Measurements from ENCODE around the gene GMEB2. TPM values are rescaled to one million over a fixed set of nuclear protein-coding genes. Genes with fewer than 3 reads are reported as not detected.
A peak's percentile ranks its signal among the peaks of the same experiment; 100 is the strongest.

The GMEB2 gene
- total RNA-seq, 1 donor, result 9.4 TPM

GRCh38 chr20:63596423-63596822 is 30.5 kb downstream of the GMEB2 start:
- peaks cover 39% of the 10 kb centered on the region for H3K36me3 ChIP-seq (ENCODE audit: insufficient read depth, low read length)

GRCh38 chr20:63595416-63596127 is 31.3 kb downstream of the GMEB2 start:
- Histone ChIP-seq H3K27me3 (ENCODE audit: insufficient read depth, low read length) (no peaks in the 10 kb centered on the region), H3K9me3 (ENCODE audit: low read depth, low read length) (no peaks in the 10 kb centered on the region), H3K4me1 (ENCODE audit: insufficient read depth, low read length) (peaks cover 8% of the 10 kb centered on the region), H3K4me2 (ENCODE audit: insufficient read depth, low read length) (no peak overlapping the region), H3K36me3 (ENCODE audit: insufficient read depth, low read length) (peaks cover 37% of the 10 kb centered on the region), H3K27ac (ENCODE audit: low read depth, low read length) (no peak overlapping the region), H3K79me2 (ENCODE audit: insufficient read depth, low read length) (no peaks in the 10 kb centered on the region), H2AFZ (ENCODE audit: low read length) (no peak overlapping the region), H3K4me3 (ENCODE audit: insufficient read depth, low read length) (no peak overlapping the region), H4K20me1 (ENCODE audit: insufficient read depth, low read length) (peaks cover 23% of the 10 kb centered on the region)
- no peak for DNase-seq (ENCODE audit: insufficient read length, low spot score, missing footprints)
- no peak for TF ChIP-seq CTCF (IDR thresholded peaks at IDR 0.05; ENCODE audit: extremely low read depth, low read depth, low read length)

More at GRCh38 chr20:63596423-63596822, 30.5 kb downstream of the GMEB2 start:
- Histone ChIP-seq H3K4me3 (ENCODE audit: insufficient read depth, low read length) (no peak overlapping the region), H3K27me3 (ENCODE audit: insufficient read depth, low read length) (no peaks in the 10 kb centered on the region), H3K9me3 (ENCODE audit: low read depth, low read length) (no peaks in the 10 kb centered on the region), H3K4me2 (ENCODE audit: insufficient read depth, low read length) (no peak overlapping the region), H3K27ac (ENCODE audit: low read depth, low read length) (no peak overlapping the region), H2AFZ (ENCODE audit: low read length) (no peak overlapping the region), H3K4me1 (ENCODE audit: insufficient read depth, low read length) (peaks cover 8% of the 10 kb centered on the region), H3K79me2 (ENCODE audit: insufficient read depth, low read length) (no peaks in the 10 kb centered on the region), H4K20me1 (ENCODE audit: insufficient read depth, low read length) (peaks cover 23% of the 10 kb centered on the region)
- DNase-seq (ENCODE audit: insufficient read length, low spot score, missing footprints), result peak; percentile 25
- TF ChIP-seq CTCF (IDR thresholded peaks at IDR 0.05; ENCODE audit: extremely low read depth, low read depth, low read length), result no peak

GRCh38 chr20:63594043-63594561 is 32.8 kb downstream of the GMEB2 start:
- peak overlapping the region; percentile 20 for H3K27ac ChIP-seq (ENCODE audit: low read depth, low read length)
- no peak for TF ChIP-seq CTCF (IDR thresholded peaks at IDR 0.05; ENCODE audit: extremely low read depth, low read depth, low read length)
- peaks cover 21% of the 10 kb centered on the region for H4K20me1 ChIP-seq (ENCODE audit: insufficient read depth, low read length)
- DNase-seq (ENCODE audit: insufficient read length, low spot score, missing footprints), result peak; percentile 99
- no peak overlapping the region for H3K4me3 ChIP-seq (ENCODE audit: insufficient read depth, low read length)
- H3K27me3 ChIP-seq (ENCODE audit: insufficient read depth, low read length), result no peaks in the 10 kb centered on the region
- peaks cover 39% of the 10 kb centered on the region for H3K36me3 ChIP-seq (ENCODE audit: insufficient read depth, low read length)
- H3K4me2 ChIP-seq (ENCODE audit: insufficient read depth, low read length), result no peak overlapping the region
- H3K79me2 ChIP-seq (ENCODE audit: insufficient read depth, low read length), result no peaks in the 10 kb centered on the region
- peaks cover 8% of the 10 kb centered on the region for H3K4me1 ChIP-seq (ENCODE audit: insufficient read depth, low read length)
- no peak overlapping the region for H2AFZ ChIP-seq (ENCODE audit: low read length)
- H3K9me3 ChIP-seq (ENCODE audit: low read depth, low read length), result no peaks in the 10 kb centered on the region

- Histone ChIP-seq H3K9me3 (ENCODE audit: low read depth, low read length) (no peaks in the 10 kb centered on the region), H3K36me3 (ENCODE audit: insufficient read depth, low read length) (peaks cover 39% of the 10 kb centered on the region), H3K79me2 (ENCODE audit: insufficient read depth, low read length) (no peaks in the 10 kb centered on the region), H3K27me3 (ENCODE audit: insufficient read depth, low read length) (no peaks in the 10 kb centered on the region), H4K20me1 (ENCODE audit: insufficient read depth, low read length) (peaks cover 15% of the 10 kb centered on the region), H3K27ac (ENCODE audit: low read depth, low read length) (no peak overlapping the region), H3K4me1 (ENCODE audit: insufficient read depth, low read length) (peaks cover 8% of the 10 kb centered on the region), H3K4me2 (ENCODE audit: insufficient read depth, low read length) (no peak overlapping the region), H3K4me3 (ENCODE audit: insufficient read depth, low read length) (no peak overlapping the region), H2AFZ (ENCODE audit: low read length) (no peak overlapping the region)
- DNase-seq (ENCODE audit: insufficient read length, low spot score, missing footprints), result peak; percentile 75
- TF ChIP-seq CTCF (IDR thresholded peaks at IDR 0.05; ENCODE audit: extremely low read depth, low read depth, low read length), result no peak
Measured at GRCh38 chr20:63592661-63593060, 34.2 kb downstream of the GMEB2 start.
